A549 treated with Mapracorat at 1 μM for 4 hours (cell line): ENCODE results near the gene ZNF165. TPM values are rescaled to one million over a fixed set of nuclear protein-coding genes. Genes with fewer than 3 reads are reported as not detected.

Source experiments
- total RNA-seq: library from RNA; stranded (reverse); fragments of 200-300 nt; extraction: Qiagen RNA extraction; gene quantifications from 5 replicates; pipeline ENCODE4 v1.2.3, GENCODE V29; 2022

ZNF165 gene
- total RNA-seq = 0.58 to 1.2 TPM (median 0.74 TPM) in 5 replicates

GRCh38 chr6:28080381-28080630 lies at the start of gene ZNF165:
Gene ZNF165 (plus strand): TSS chr6:28080568. CDS start chr6:28085481, 4,913 bp downstream.

DNA sequence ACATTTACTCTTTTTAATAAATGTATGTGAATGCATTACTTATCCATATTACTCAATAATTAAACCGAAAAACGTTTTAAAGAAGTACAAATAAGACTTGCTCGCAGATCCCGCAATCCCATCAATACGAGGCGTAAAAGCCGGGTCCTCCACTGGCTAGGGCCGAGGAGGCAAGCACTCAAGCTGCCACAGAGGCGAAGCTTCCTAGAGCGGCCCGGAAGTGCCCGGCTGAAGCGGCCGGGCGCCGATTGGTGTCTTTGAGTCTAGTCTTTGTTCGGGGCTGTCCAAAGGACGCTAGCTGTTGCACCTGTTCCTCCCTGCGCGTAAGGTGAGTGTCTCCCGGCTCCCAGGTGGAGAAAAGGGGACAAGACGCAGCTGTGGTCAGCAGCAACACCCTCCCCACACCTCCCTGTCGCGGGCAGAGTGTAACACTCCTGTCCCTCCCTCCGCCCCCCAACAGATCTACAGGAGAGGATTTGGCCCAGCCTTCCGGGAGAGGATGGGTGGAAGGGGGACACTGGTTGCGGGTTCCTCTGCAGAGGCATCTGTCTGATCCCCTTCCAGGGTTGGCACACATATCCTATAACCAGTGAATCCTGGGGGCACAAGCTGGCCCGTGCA lies 44.1 kb downstream of the ZNF165 start, which contains the start of gene ZSCAN16:
TSS of gene ZSCAN16 (plus strand) at position 260 of the 621 bp plus-strand sequence. CDS start 835 bp downstream, outside the sequence.

Other genes with a start within 250 kb of the ZNF165 start
- gene OR2B2, start 168.2 kb upstream of the ZNF165 start, total RNA-seq = not detected in 5 replicates
- gene OR2B6, start 123.3 kb upstream of the ZNF165 start, total RNA-seq = 0.17 to 0.30 TPM in 2 of 5 replicates, not detected in the others
- 3.5 to 5.3 TPM (median 4.4 TPM) in 5 replicates for gene ZSCAN16, start 44.0 kb downstream of the ZNF165 start, total RNA-seq
- 3.4 to 5.8 TPM (median 5.1 TPM) in 5 replicates for gene ZKSCAN8, start 61.3 kb downstream of the ZNF165 start, total RNA-seq
- 5.7 to 8.9 TPM (median 7.3 TPM) in 5 replicates for gene ZSCAN9, start 144.7 kb downstream of the ZNF165 start, total RNA-seq
- 2.4 to 2.9 TPM (median 2.6 TPM) in 5 replicates for gene ZKSCAN4, start 171.7 kb downstream of the ZNF165 start, total RNA-seq
- gene NKAPL, start 178.7 kb downstream of the ZNF165 start, total RNA-seq = not detected in 5 replicates
- 4.0 to 4.9 TPM (median 4.7 TPM) in 5 replicates for gene ZSCAN26, start 186.6 kb downstream of the ZNF165 start, total RNA-seq
- 3.9 to 5.6 TPM (median 5.1 TPM) in 5 replicates for gene PGBD1, start 201.0 kb downstream of the ZNF165 start, total RNA-seq